Measurements from ENCODE around the gene PDSS2. TPM values are rescaled to one million over a fixed set of nuclear protein-coding genes. Genes with fewer than 3 reads are reported as not detected.

The PDSS2 gene
- total RNA-seq, 1 donor from 2014 or later: 15.2 TPM

DNA sequence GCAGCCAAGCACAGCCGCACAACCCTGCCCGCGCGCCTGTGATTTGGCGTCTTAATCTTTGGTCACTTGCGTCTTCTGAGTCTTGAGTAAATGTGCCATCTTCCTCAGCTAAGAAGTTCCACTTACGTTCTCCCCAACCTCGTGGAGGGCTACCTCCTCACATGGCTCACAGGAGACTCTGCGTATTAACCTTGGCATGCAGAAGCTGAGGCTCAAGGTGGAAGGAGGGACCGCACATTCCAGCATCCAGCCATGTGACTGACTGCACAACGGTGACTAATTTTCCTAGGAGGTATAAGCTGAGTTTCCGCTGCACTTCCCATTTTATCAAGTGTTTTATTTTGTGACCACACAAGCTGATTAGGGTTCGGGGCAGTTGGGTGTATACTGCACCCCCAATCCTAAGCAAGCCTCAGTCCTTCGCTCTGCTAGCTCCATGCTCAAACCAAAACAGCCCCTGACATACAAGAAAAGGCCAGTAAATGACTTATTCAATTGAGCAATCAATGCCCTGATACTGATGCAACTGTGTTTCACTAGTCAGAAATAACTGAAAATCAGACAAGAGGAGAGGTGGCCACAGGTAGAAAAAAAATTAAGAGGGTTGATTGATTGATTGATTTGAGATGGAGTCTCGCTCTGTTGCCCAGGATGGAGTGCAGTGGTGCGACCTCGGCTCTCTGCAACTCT lies 351.0 kb downstream of the PDSS2 start:
- Mint-ChIP-seq H3K27ac (no peak overlapping the region), H3K4me3 (no peak overlapping the region), H3K9me3 (no peaks in the 10 kb centered on the region)

DNA sequence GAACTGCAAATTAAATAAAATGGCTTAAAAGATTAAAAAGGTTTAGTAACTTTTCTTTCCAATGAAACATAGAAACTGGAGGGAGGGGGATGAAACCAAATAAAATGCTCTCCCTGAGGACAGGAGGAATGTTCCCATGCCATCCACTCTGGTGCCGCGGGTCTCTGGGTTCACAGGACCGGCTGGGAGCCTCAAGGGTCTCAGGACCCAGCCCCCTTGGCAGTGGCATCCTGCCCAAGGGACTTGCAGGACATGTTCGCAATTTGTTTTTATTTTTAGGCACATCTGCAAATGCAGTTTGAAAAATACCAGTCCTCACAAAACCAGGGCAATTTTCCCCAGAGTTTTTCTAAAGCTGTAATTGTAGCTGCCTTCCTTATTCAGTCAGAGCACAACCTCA lies 351.6 kb downstream of the PDSS2 start:
- no peak overlapping the region for H3K4me3 Mint-ChIP-seq
- H3K4me1 Mint-ChIP-seq (ENCODE audit: unreplicated experiment): peaks cover 7% of the 10 kb centered on the region
- DNase-seq (ENCODE audit: extremely low spot score, unreplicated experiment): no peak
- TF ChIP-seq, protein P1, sequence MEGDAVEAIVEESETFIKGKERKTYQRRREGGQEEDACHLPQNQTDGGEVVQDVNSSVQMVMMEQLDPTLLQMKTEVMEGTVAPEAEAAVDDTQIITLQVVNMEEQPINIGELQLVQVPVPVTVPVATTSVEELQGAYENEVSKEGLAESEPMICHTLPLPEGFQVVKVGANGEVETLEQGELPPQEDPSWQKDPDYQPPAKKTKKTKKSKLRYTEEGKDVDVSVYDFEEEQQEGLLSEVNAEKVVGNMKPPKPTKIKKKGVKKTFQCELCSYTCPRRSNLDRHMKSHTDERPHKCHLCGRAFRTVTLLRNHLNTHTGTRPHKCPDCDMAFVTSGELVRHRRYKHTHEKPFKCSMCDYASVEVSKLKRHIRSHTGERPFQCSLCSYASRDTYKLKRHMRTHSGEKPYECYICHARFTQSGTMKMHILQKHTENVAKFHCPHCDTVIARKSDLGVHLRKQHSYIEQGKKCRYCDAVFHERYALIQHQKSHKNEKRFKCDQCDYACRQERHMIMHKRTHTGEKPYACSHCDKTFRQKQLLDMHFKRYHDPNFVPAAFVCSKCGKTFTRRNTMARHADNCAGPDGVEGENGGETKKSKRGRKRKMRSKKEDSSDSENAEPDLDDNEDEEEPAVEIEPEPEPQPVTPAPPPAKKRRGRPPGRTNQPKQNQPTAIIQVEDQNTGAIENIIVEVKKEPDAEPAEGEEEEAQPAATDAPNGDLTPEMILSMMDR (conservative IDR thresholded peaks at IDR 0.05): no peak
- H3K27me3 Mint-ChIP-seq: no peaks in the 10 kb centered on the region
- peaks cover 3% of the 10 kb centered on the region for H3K36me3 Mint-ChIP-seq
- H3K9me3 Mint-ChIP-seq: no peaks in the 10 kb centered on the region
- H3K27ac Mint-ChIP-seq: no peak overlapping the region

More for the DNA sequence above, 351.0 kb downstream of the PDSS2 start:
- no peaks in the 10 kb centered on the region for H3K27me3 Mint-ChIP-seq
- DNase-seq (ENCODE audit: extremely low spot score, unreplicated experiment): no peak
- peaks cover 3% of the 10 kb centered on the region for H3K36me3 Mint-ChIP-seq
- TF ChIP-seq, protein P1 (conservative IDR thresholded peaks at IDR 0.05): no peak
- peaks cover 8% of the 10 kb centered on the region for H3K4me1 Mint-ChIP-seq (ENCODE audit: unreplicated experiment)

DNA sequence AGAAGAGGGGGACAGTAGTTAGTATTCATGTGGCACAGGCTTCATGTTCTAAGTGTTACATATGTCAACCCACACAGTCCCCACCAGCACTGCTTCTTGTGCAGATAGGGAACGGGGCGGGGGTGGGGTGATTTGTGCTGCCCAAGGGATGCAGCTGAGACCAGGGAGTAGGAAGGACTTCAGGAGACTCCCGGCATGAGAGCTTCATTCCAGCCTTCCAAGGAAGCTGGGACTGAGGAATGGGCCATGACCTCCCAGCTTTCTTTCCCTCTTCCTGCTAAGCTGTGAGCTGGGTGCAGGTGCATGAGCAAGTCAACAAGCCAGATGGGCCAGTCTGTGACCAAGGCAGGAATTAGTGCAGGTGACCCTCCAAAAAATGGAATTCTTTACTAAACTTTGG lies 353.2 kb downstream of the PDSS2 start:
- Mint-ChIP-seq H3K36me3 (no peaks in the 10 kb centered on the region), H3K27ac (no peak overlapping the region), H3K9me3 (no peaks in the 10 kb centered on the region), H3K27me3 (no peaks in the 10 kb centered on the region), H3K4me1 (ENCODE audit: unreplicated experiment) (peaks cover 17% of the 10 kb centered on the region), H3K4me3 (no peak overlapping the region)
- no peak for DNase-seq (ENCODE audit: extremely low spot score, unreplicated experiment)
- TF ChIP-seq, protein P1 (conservative IDR thresholded peaks at IDR 0.05): no peak

DNA sequence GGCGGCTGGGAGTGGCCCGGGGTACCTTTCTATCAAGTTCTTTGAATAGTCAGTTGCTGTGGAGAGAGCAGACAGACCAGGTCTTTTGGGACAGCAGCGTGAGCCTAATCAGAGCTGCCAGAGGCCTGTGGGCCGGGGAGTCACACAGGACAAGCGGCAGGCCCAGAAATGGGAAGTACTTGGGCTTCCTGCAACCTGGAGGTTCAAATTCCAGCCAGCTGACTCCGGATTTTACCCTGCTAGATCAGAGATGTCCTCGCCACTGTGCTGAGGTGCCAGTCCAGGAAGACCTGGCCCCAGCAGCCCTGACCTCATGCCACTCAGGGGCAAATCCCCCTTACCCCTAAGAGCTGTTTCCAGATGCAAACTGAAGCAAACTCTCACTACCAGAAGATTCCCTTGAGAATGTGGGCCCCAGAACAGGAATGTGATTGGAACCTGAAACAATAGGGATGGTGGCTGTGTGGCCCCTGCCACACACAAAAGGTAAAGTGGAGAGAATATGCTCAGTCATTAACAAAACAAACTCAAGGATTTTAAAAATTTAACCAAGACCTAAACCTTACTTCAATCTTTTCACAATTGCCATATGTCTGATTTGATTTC lies 353.8 kb downstream of the PDSS2 start:
- TF ChIP-seq, protein P1 (conservative IDR thresholded peaks at IDR 0.05): no peak
- H3K9me3 Mint-ChIP-seq: no peaks in the 10 kb centered on the region
- H3K4me1 Mint-ChIP-seq (ENCODE audit: unreplicated experiment): peaks cover 18% of the 10 kb centered on the region
- H3K36me3 Mint-ChIP-seq: no peaks in the 10 kb centered on the region
- H3K4me3 Mint-ChIP-seq: no peak overlapping the region
- no peak for DNase-seq (ENCODE audit: extremely low spot score, unreplicated experiment)
- no peaks in the 10 kb centered on the region for H3K27me3 Mint-ChIP-seq
- H3K27ac Mint-ChIP-seq: no peak overlapping the region

DNA sequence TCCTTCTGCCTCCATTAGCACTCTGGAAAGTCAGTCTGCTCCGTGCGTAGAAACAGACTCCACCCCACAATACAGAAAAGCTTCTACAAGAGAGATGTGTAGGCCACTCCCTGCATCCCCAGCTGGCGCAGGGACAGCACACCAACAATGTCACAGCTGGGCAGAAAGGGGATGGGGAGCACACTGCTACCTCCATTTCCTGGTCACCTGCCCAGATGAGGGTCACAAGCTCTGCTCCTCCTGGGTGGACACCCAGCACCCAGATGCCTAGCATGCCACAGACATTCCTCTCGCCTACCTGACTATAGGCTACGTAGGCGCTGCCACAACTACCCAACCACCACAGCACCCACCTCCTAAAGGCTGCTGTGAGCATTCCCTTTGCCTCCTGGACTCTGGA lies 356.3 kb downstream of the PDSS2 start:
- Mint-ChIP-seq H3K9me3 (no peaks in the 10 kb centered on the region), H3K36me3 (peaks cover 2% of the 10 kb centered on the region), H3K27ac (no peak overlapping the region), H3K27me3 (no peaks in the 10 kb centered on the region), H3K4me1 (ENCODE audit: unreplicated experiment) (peaks cover 27% of the 10 kb centered on the region), H3K4me3 (no peak overlapping the region)
- no peak for DNase-seq (ENCODE audit: extremely low spot score, unreplicated experiment)
- TF ChIP-seq, protein P1 (conservative IDR thresholded peaks at IDR 0.05): no peak

Other genes starting within 250 kb of the PDSS2 start
- 1.8 and 19.4 TPM in 2 replicates for gene SOBP, start 30.6 kb upstream of the PDSS2 start, total RNA-seq (ENCODE audit: low replicate concordance)